Measurements from ENCODE around the gene ARHGAP6.

The ARHGAP6 gene

GRCh38 chrX:11380187-11380844 is 285.4 kb downstream of the ARHGAP6 start:
- Histone ChIP-seq H3K9ac (ENCODE audit: insufficient read length, low read depth) (no peak overlapping the region), H3K36me3 (ENCODE audit: insufficient read depth, insufficient read length, low read length) (no peaks in the 10 kb centered on the region), H3K27me3 (ENCODE audit: insufficient read depth, insufficient read length) (no peaks in the 10 kb centered on the region), H3K4me1 (ENCODE audit: insufficient read depth, insufficient read length) (no peaks in the 10 kb centered on the region), H3K4me3 (ENCODE audit: insufficient read length, low read depth) (no peak overlapping the region), H3K9me3 (ENCODE audit: insufficient read depth, low read length) (0 out of 2 replicates have a peak, but pooled peaks cover 6% of the 10 kb centered on the region)
- TF ChIP-seq ZNF274 (IDR thresholded peaks at IDR 0.05; ENCODE audit: low read depth, low read length), result no peak
- no peak for TF ChIP-seq YY1 (IDR thresholded peaks at IDR 0.05; ENCODE audit: insufficient read depth, insufficient read length)
- no peak for TF ChIP-seq SUZ12 (IDR thresholded peaks at IDR 0.05; ENCODE audit: extremely low read depth, insufficient read depth, insufficient read length)
- DNase-seq (ENCODE audit: low read depth, low spot score), result no peak

GRCh38 chrX:11376163-11376562 is 289.6 kb downstream of the ARHGAP6 start:
- DNase-seq (ENCODE audit: low read depth, low spot score), result no peak
- no peaks in the 10 kb centered on the region for H3K4me1 ChIP-seq (ENCODE audit: insufficient read depth, insufficient read length)
- H3K9me3 ChIP-seq (ENCODE audit: insufficient read depth, low read length), result 0 out of 2 replicates have a peak, but pooled peaks cover 6% of the 10 kb centered on the region
- H3K9ac ChIP-seq (ENCODE audit: insufficient read length, low read depth), result no peak overlapping the region
- TF ChIP-seq ZNF274 (IDR thresholded peaks at IDR 0.05; ENCODE audit: low read depth, low read length) (no peak), YY1 (IDR thresholded peaks at IDR 0.05; ENCODE audit: insufficient read depth, insufficient read length) (no peak), SUZ12 (IDR thresholded peaks at IDR 0.05; ENCODE audit: extremely low read depth, insufficient read depth, insufficient read length) (no peak)
- no peaks in the 10 kb centered on the region for H3K27me3 ChIP-seq (ENCODE audit: insufficient read depth, insufficient read length)
- no peaks in the 10 kb centered on the region for H3K36me3 ChIP-seq (ENCODE audit: insufficient read depth, insufficient read length, low read length)
- H3K4me3 ChIP-seq (ENCODE audit: insufficient read length, low read depth), result no peak overlapping the region

GRCh38 chrX:11375614-11376119 is 290.1 kb downstream of the ARHGAP6 start:
- H3K4me1 ChIP-seq (ENCODE audit: insufficient read depth, insufficient read length), result no peaks in the 10 kb centered on the region
- H3K27me3 ChIP-seq (ENCODE audit: insufficient read depth, insufficient read length), result no peaks in the 10 kb centered on the region
- H3K4me3 ChIP-seq (ENCODE audit: insufficient read length, low read depth), result no peak overlapping the region
- H3K9me3 ChIP-seq (ENCODE audit: insufficient read depth, low read length), result 0 out of 2 replicates have a peak, but pooled peaks cover 6% of the 10 kb centered on the region
- no peaks in the 10 kb centered on the region for H3K36me3 ChIP-seq (ENCODE audit: insufficient read depth, insufficient read length, low read length)
- no peak for DNase-seq (ENCODE audit: low read depth, low spot score)
- no peak overlapping the region for H3K9ac ChIP-seq (ENCODE audit: insufficient read length, low read depth)
- TF ChIP-seq SUZ12 (IDR thresholded peaks at IDR 0.05; ENCODE audit: extremely low read depth, insufficient read depth, insufficient read length) (no peak), YY1 (IDR thresholded peaks at IDR 0.05; ENCODE audit: insufficient read depth, insufficient read length) (no peak), ZNF274 (IDR thresholded peaks at IDR 0.05; ENCODE audit: low read depth, low read length) (no peak)

- no peak overlapping the region for H3K4me3 ChIP-seq (ENCODE audit: insufficient read length, low read depth)
- H3K4me1 ChIP-seq (ENCODE audit: insufficient read depth, insufficient read length), result no peaks in the 10 kb centered on the region
- 0 out of 2 replicates have a peak, but pooled peaks cover 6% of the 10 kb centered on the region for H3K9me3 ChIP-seq (ENCODE audit: insufficient read depth, low read length)
- H3K27me3 ChIP-seq (ENCODE audit: insufficient read depth, insufficient read length), result no peaks in the 10 kb centered on the region
- no peaks in the 10 kb centered on the region for H3K36me3 ChIP-seq (ENCODE audit: insufficient read depth, insufficient read length, low read length)
- TF ChIP-seq SUZ12 (IDR thresholded peaks at IDR 0.05; ENCODE audit: extremely low read depth, insufficient read depth, insufficient read length) (no peak), ZNF274 (IDR thresholded peaks at IDR 0.05; ENCODE audit: low read depth, low read length) (no peak)
- no peak overlapping the region for H3K9ac ChIP-seq (ENCODE audit: insufficient read length, low read depth)
- no peak for DNase-seq (ENCODE audit: low read depth, low spot score)
These were observed 291.1 kb downstream of the ARHGAP6 start for GRCh38 chrX:11374570-11374969.

GRCh38 chrX:11371106-11371505 is 294.6 kb downstream of the ARHGAP6 start:
- DNase-seq (ENCODE audit: low read depth, low spot score), result no peak
- Histone ChIP-seq H3K9me3 (ENCODE audit: insufficient read depth, low read length) (no peaks in the 10 kb centered on the region), H3K4me3 (ENCODE audit: insufficient read length, low read depth) (no peak overlapping the region), H3K4me1 (ENCODE audit: insufficient read depth, insufficient read length) (no peaks in the 10 kb centered on the region), H3K36me3 (ENCODE audit: insufficient read depth, insufficient read length, low read length) (no peaks in the 10 kb centered on the region), H3K9ac (ENCODE audit: insufficient read length, low read depth) (no peak overlapping the region), H3K27me3 (ENCODE audit: insufficient read depth, insufficient read length) (no peaks in the 10 kb centered on the region)
- TF ChIP-seq YY1 (IDR thresholded peaks at IDR 0.05; ENCODE audit: insufficient read depth, insufficient read length) (no peak), ZNF274 (IDR thresholded peaks at IDR 0.05; ENCODE audit: low read depth, low read length) (no peak), SUZ12 (IDR thresholded peaks at IDR 0.05; ENCODE audit: extremely low read depth, insufficient read depth, insufficient read length) (no peak)

GRCh38 chrX:11367609-11368430 is 297.9 kb downstream of the ARHGAP6 start:
- Histone ChIP-seq H3K9ac (ENCODE audit: insufficient read length, low read depth) (no peak overlapping the region), H3K4me3 (ENCODE audit: insufficient read length, low read depth) (no peak overlapping the region), H3K9me3 (ENCODE audit: insufficient read depth, low read length) (no peaks in the 10 kb centered on the region), H3K27me3 (ENCODE audit: insufficient read depth, insufficient read length) (no peaks in the 10 kb centered on the region), H3K36me3 (ENCODE audit: insufficient read depth, insufficient read length, low read length) (no peaks in the 10 kb centered on the region), H3K4me1 (ENCODE audit: insufficient read depth, insufficient read length) (no peaks in the 10 kb centered on the region)
- TF ChIP-seq ZNF274 (IDR thresholded peaks at IDR 0.05; ENCODE audit: low read depth, low read length), result no peak
- TF ChIP-seq YY1 (IDR thresholded peaks at IDR 0.05; ENCODE audit: insufficient read depth, insufficient read length), result no peak
- no peak for TF ChIP-seq SUZ12 (IDR thresholded peaks at IDR 0.05; ENCODE audit: extremely low read depth, insufficient read depth, insufficient read length)
- DNase-seq (ENCODE audit: low read depth, low spot score), result no peak

GRCh38 chrX:11366998-11367595 is 298.6 kb downstream of the ARHGAP6 start:
- Histone ChIP-seq H3K4me1 (ENCODE audit: insufficient read depth, insufficient read length) (no peaks in the 10 kb centered on the region), H3K36me3 (ENCODE audit: insufficient read depth, insufficient read length, low read length) (no peaks in the 10 kb centered on the region), H3K9me3 (ENCODE audit: insufficient read depth, low read length) (no peaks in the 10 kb centered on the region), H3K27me3 (ENCODE audit: insufficient read depth, insufficient read length) (no peaks in the 10 kb centered on the region), H3K9ac (ENCODE audit: insufficient read length, low read depth) (no peak overlapping the region), H3K4me3 (ENCODE audit: insufficient read length, low read depth) (no peak overlapping the region)
- TF ChIP-seq YY1 (IDR thresholded peaks at IDR 0.05; ENCODE audit: insufficient read depth, insufficient read length), result no peak
- no peak for TF ChIP-seq SUZ12 (IDR thresholded peaks at IDR 0.05; ENCODE audit: extremely low read depth, insufficient read depth, insufficient read length)
- no peak for TF ChIP-seq ZNF274 (IDR thresholded peaks at IDR 0.05; ENCODE audit: low read depth, low read length)
- DNase-seq (ENCODE audit: low read depth, low spot score), result no peak
